AG04450 (cell line): ENCODE results near the gene ABCC5. TPM values are rescaled to one million over a fixed set of nuclear protein-coding genes. Genes with fewer than 3 reads are reported as not detected.
"Not testable (repeated sequence)": the region's sequence is repeated elsewhere in the genome, so short reads cannot be mapped to it uniquely, and the experiment has no call there.

Experiments used
- CTCF ChIA-PET: fragments of 300-600, 350-600 bp; formaldehyde crosslinking; extraction: SDS; loops from one replicate; lab custom pipeline; 2022; ENCODE audit warnings: antibody characterized with exemption, inconsistent platforms; lab: Charles Lee
- POLR2A ChIA-PET: fragments of 350-600 bp; formaldehyde crosslinking; extraction: SDS; loops from one replicate; lab custom pipeline; 2021; ENCODE audit warnings: antibody characterized with exemption, inconsistent platforms; lab: Yijun Ruan, JAX
- DNase-seq: peaks from one replicate; pipeline ENCODE4 v3.0.0-alpha.2; 2011; ENCODE audit warnings: low read depth, low spot score
- H3K27ac ChIP-seq: one replicate; pipeline ENCODE4 v1.5.1; 2012; ENCODE audit warnings: low read depth, low read length, control low read depth
- H3K27me3 ChIP-seq: one replicate; pipeline ENCODE4 v1.6.0; 2012; ENCODE audit warnings: low read length; ENCODE audit not compliant: control insufficient read depth, insufficient read depth
- H3K4me3 ChIP-seq: 2 replicates; pipeline ENCODE4 v1.5.1; 2011; ENCODE audit warnings: mild to moderate bottlenecking, low read depth, low read length, control low read depth
- H3K9me3 ChIP-seq: 2 replicates; pipeline ENCODE4 v1.5.1; 2012; ENCODE audit warnings: low read length; ENCODE audit not compliant: control insufficient read depth, insufficient read depth
- polyA plus RNA-seq: library from polyadenylated mRNA; depleted of rRNA; stranded (reverse); fragments of >200 nt; gene quantifications from 2 replicates; pipeline ENCODE4 v1.2.3, GENCODE V29; 2011
- TF ChIP-seq, protein P1 (sequence below): IDR thresholded peaks from 2 replicates; pipeline ENCODE4 v1.5.1; 2011; ENCODE audit warnings: low read depth, low read length, control low read depth, inconsistent platforms

ABCC5 gene
- polyA plus RNA-seq, 1 experiment: 30.6 TPM

DNA sequence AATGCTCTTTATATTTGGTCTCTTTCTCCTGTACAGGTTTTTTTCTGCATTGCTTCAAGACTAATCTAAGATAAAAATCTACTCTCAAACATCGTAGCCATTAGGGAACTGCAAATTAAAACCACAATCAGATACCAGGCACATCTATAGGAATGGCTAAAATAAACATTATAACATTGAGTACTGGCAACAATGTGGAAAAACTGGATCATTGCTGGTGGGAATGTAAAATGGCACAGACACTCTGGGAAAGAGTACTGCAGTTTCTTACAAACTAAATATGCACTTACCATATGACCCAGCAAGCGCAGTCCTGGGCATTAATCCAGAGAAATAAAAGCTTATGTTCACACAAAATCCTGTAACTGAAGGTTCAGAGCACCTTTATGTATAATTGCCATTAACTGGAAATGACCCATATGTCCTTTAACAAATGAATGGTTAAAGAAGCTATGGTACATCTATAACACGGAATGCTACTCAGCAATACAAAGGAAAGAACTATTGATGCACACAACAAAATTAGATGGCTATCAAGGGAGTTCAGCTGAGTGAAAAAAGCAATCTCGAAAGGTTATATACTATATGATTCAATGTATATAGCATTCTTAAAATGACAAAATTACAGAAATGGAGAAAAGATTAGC lies 6.3 kb downstream of the ABCC5 start:
- CTCF ChIA-PET: interaction anchor here (0.6 to 1.1 kb wide), 3 partner anchors 13 to 239 kb away, joined by 3 to 6 read pairs (median 3); no protein-coding TSS in a partner anchor
- Histone ChIP-seq H3K27me3 (no peaks in the 10 kb centered on the region), H3K9me3 (no peaks in the 10 kb centered on the region), H3K4me3 (no peak overlapping the region), H3K27ac (no peak overlapping the region)
- TF ChIP-seq, protein P1, sequence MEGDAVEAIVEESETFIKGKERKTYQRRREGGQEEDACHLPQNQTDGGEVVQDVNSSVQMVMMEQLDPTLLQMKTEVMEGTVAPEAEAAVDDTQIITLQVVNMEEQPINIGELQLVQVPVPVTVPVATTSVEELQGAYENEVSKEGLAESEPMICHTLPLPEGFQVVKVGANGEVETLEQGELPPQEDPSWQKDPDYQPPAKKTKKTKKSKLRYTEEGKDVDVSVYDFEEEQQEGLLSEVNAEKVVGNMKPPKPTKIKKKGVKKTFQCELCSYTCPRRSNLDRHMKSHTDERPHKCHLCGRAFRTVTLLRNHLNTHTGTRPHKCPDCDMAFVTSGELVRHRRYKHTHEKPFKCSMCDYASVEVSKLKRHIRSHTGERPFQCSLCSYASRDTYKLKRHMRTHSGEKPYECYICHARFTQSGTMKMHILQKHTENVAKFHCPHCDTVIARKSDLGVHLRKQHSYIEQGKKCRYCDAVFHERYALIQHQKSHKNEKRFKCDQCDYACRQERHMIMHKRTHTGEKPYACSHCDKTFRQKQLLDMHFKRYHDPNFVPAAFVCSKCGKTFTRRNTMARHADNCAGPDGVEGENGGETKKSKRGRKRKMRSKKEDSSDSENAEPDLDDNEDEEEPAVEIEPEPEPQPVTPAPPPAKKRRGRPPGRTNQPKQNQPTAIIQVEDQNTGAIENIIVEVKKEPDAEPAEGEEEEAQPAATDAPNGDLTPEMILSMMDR: no peak
- POLR2A ChIA-PET: no interaction called here
- no peak for DNase-seq

DNA sequence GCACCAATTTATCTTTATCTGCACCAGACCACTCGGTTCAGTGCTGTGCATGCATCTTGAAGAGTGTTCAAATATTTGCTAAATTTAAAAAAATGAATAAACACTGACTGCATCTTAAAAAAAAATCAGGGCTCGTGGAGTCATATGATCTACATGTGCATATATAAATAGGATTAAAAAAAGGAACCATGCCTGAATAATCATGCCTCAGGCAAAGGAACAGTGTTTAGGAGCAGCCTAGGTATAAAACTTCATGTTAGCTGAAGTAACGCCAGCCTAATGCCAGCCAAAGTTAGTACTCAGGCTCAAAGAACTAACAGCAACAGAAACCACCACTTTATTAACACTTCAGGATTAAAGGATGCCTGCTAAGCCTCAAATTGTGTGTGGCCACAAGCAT lies 9.5 kb downstream of the ABCC5 start:
- ChIA-PET CTCF (interaction anchor here (2.1 kb wide), 1 partner anchor 10 kb away, joined by 19 read pairs; the partner anchor contains the start of gene ABCC5), POLR2A (interaction anchor here (1.3 kb wide), 1 partner anchor 10 kb away, joined by 4 read pairs; the partner anchor contains the start of gene ABCC5)
- TF ChIP-seq, protein P1: no peak
- Histone ChIP-seq H3K27ac (no peak overlapping the region), H3K27me3 (no peaks in the 10 kb centered on the region), H3K9me3 (no peaks in the 10 kb centered on the region), H3K4me3 (no peak overlapping the region)
- DNase-seq: no peak

DNA sequence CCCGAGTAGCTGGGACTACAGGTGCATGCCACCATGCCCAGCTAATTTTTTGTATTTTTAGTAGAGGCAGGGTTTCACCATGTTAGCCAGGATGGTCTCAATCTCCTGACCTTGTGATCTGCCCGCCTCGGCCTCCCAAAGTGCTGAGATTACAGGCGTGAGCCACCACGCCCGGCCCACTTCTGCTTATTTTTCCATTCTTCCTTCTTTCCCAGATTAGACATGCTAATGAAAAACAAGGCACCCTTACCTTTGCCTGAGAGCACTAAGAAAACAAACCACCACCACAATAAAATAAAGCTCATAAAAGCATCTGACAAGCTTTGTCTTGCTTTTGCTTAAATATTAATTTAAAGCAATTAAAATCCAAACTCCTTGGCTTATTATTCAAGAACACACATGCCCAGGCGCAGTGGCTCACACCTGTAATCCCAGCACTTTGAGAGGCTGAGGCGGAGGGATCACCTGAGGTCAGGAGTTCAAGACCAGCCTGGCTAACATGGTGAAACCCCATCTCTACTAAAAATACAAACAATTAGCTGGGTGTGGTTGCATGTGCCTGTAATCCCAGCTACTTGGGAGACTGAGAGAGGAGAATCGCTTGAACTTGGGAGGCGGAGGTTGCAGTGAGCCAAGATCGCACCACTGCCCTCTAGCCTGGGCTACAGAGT lies 10.4 kb downstream of the ABCC5 start:
- CTCF ChIA-PET: interaction anchor here (1.5 to 2.1 kb wide), 3 partner anchors 9 to 123 kb away, joined by 4 to 19 read pairs (median 8); partner anchors contain the start of genes ABCC5 and PARL
- not testable (repeated sequence) for DNase-seq, H3K4me3 ChIP-seq, H3K27ac ChIP-seq, H3K27me3 ChIP-seq, H3K9me3 ChIP-seq
- POLR2A ChIA-PET: interaction anchor here (1.3 kb wide), 1 partner anchor 10 kb away, joined by 4 read pairs; the partner anchor contains the start of gene ABCC5

DNA sequence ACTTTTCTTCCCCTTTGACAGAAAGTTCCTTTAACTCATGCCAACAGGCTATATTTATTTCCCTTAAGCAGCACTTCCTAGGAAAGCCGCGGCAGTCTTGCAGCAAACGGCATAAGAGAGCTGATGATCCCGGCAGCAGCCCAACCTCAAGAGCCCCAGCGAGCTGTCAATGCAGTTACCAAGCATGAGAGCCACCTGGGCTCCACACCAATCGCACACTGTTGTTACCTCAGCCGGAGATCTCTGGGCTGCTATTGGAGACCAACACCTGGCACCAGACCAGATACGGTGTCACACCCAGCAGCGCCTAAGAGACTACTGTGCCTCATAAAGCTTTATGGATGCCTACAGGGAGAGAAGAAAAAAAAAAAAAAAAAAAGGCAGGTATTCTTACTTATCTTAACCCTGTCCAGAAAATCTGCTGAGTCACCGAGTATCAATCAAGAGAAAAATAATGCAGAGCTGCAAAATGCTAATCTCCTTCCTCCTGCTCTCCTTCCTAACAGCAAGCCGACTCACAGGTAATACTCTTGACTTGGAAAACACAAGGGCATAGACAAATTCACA lies 11.7 kb downstream of the ABCC5 start:
- ChIA-PET POLR2A (no interaction called here), CTCF (interaction anchor here (0.5 to 2.1 kb wide), 6 partner anchors 9 to 121 kb away, joined by 3 to 19 read pairs (median 5); partner anchors contain the start of genes ABCC5 and PARL)
- H3K9me3 ChIP-seq: no peaks in the 10 kb centered on the region
- no peak overlapping the region for H3K4me3 ChIP-seq
- no peaks in the 10 kb centered on the region for H3K27me3 ChIP-seq
- no peak overlapping the region for H3K27ac ChIP-seq
- no peak for DNase-seq
- TF ChIP-seq, protein P1: no peak

DNA sequence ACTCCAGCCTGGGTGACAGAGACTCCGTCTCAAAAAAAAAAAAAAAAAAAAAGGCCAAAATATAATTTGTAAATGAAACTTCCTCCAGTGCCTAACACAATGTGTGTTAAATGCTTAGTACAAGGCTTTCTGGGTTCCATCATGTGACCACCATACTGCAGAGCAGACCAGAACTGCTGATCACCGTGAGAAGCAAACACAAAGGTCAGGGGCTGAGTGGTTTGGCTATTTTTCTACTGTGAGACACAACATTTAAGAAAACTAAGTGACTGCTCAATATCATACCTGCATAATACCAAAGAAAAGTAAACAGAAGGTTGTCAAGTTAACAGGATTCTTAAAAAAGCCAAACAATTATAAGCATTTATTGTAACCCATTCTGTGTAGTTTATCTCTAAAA lies 13.2 kb downstream of the ABCC5 start:
- DNase-seq: no peak
- Histone ChIP-seq H3K27me3 (no peaks in the 10 kb centered on the region), H3K27ac (no peak overlapping the region), H3K4me3 (no peak overlapping the region), H3K9me3 (no peaks in the 10 kb centered on the region)
- POLR2A ChIA-PET: no interaction called here
- TF ChIP-seq, protein P1: no peak
- CTCF ChIA-PET: no interaction called here
